IMR-90 (cell line): Measurements from ENCODE around the gene EPB41L2. TPM values are rescaled to one million over a fixed set of nuclear protein-coding genes. Genes with fewer than 3 reads are reported as not detected.

Experiments used
- ATAC-seq: fragments of 200-7000 bp; cut with Tn5 transposase; 2 replicates; pipeline ENCODE4 v1.9.1; 2020; ENCODE audit warnings: low read depth, mild to moderate bottlenecking, moderate library complexity
- BruUV-seq: library from RNA; stranded (reverse); fragments of 400-500 nt; replicated peaks from 2 replicates; lab custom pipeline; 2021; lab: Mats Ljungman, UMichigan
- CTCF ChIA-PET: fragments of 300-600 bp; formaldehyde crosslinking; extraction: SDS; loops from one replicate; lab custom pipeline; 2021; ENCODE audit warnings: antibody characterized with exemption; lab: Yijun Ruan, JAX
- POLR2A ChIA-PET: fragments of 300-600 bp; sonication (Branson Sonifier 250); formaldehyde crosslinking; loops from one replicate; lab custom pipeline; 2022; ENCODE audit warnings: antibody characterized with exemption; ENCODE audit not compliant: unreplicated experiment; lab: Charles Lee
- DNase-seq: peaks from one replicate; pipeline ENCODE4 v3.0.0; 2013
- H2AFZ ChIP-seq: replicated peaks from 2 replicates; pipeline ENCODE3; 2013; ENCODE audit warnings: low read length, mild to moderate bottlenecking; ENCODE audit not compliant: poor library complexity
- H2AK5ac ChIP-seq: 2 replicates; pipeline ENCODE4 v1.6.1; 2013; ENCODE audit warnings: low read depth, low read length, inconsistent platforms
- H2AK9ac ChIP-seq: replicated peaks from 2 replicates; pipeline ENCODE3; 2013; ENCODE audit warnings: mild to moderate bottlenecking, low read depth, low read length, moderate library complexity; ENCODE audit not compliant: poor library complexity
- H2BK120ac ChIP-seq: 2 replicates; pipeline ENCODE4 v1.6.1; 2013; ENCODE audit warnings: low read depth, low read length, inconsistent platforms
- H2BK15ac ChIP-seq: 3 replicates; pipeline ENCODE4 v1.6.1; 2013; ENCODE audit warnings: low read depth, low read length, inconsistent platforms
- H2BK20ac ChIP-seq: 2 replicates; pipeline ENCODE4 v1.6.1; 2013; ENCODE audit warnings: low read depth, mild to moderate bottlenecking, inconsistent platforms, low read length, moderate library complexity
- H2BK5ac ChIP-seq: 2 replicates; pipeline ENCODE4 v1.6.1; 2013; ENCODE audit warnings: mild to moderate bottlenecking, low read depth, low read length, inconsistent platforms; ENCODE audit not compliant: poor library complexity, severe bottlenecking
- H3K14ac ChIP-seq: replicated peaks from 2 replicates; pipeline ENCODE4 v1.6.1; 2013; ENCODE audit warnings: low read depth, low read length, inconsistent platforms
- H3K18ac ChIP-seq: 2 replicates; pipeline ENCODE4 v1.6.1; 2013; ENCODE audit warnings: low read depth, low read length, control low read depth
- H3K23ac ChIP-seq: 2 replicates; pipeline ENCODE4 v1.6.1; 2013; ENCODE audit warnings: low read depth, low read length, inconsistent platforms
- H3K27ac ChIP-seq: 2 replicates; pipeline ENCODE4 v1.5.1; 2013; ENCODE audit warnings: mild to moderate bottlenecking, control low read depth, low read length; ENCODE audit not compliant: insufficient read depth
- H3K27me3 ChIP-seq: 2 replicates; pipeline ENCODE4 v1.6.1; 2013; ENCODE audit warnings: low read length; ENCODE audit not compliant: control insufficient read depth, insufficient read depth
- H3K36me3 ChIP-seq: 2 replicates; pipeline ENCODE4 v1.6.1; 2013; ENCODE audit warnings: low read length, mixed read lengths; ENCODE audit not compliant: control insufficient read depth, insufficient read depth
- H3K4ac ChIP-seq: 2 replicates; pipeline ENCODE4 v1.6.1; 2013; ENCODE audit warnings: low read depth, low read length, inconsistent platforms
- H3K4me1 ChIP-seq: 2 replicates; pipeline ENCODE4 v1.6.1; 2013; ENCODE audit warnings: low read length, mixed read lengths; ENCODE audit not compliant: control insufficient read depth, insufficient read depth
- H3K4me2 ChIP-seq: 2 replicates; pipeline ENCODE4 v1.6.1; 2013; ENCODE audit warnings: low read depth, mild to moderate bottlenecking, control low read depth, low read length, moderate library complexity
- H3K4me3 ChIP-seq: 2 replicates; pipeline ENCODE4 v1.5.1; 2013; ENCODE audit warnings: low read depth, mild to moderate bottlenecking, control low read depth, low read length, moderate library complexity; ENCODE audit not compliant: insufficient read depth
- H3K56ac ChIP-seq: 2 replicates; pipeline ENCODE4 v1.6.1; 2013; ENCODE audit warnings: low read length, inconsistent platforms; ENCODE audit not compliant: insufficient read depth; ENCODE audit errors: extremely low read depth
- H3K79me1 ChIP-seq, 2 experiments: 2 replicates each; pipeline ENCODE4 v1.6.1; 2013; ENCODE audit warnings: low read length in 2 of 2, inconsistent platforms in 1 of 2, low read depth in 1 of 2
- H3K9ac ChIP-seq: 2 replicates; pipeline ENCODE4 v1.6.1; 2013; ENCODE audit warnings: low read depth, low read length, control low read depth
- H3K9me1 ChIP-seq: 2 replicates; pipeline ENCODE4 v1.6.1; 2013; ENCODE audit warnings: low read length, inconsistent platforms; ENCODE audit not compliant: insufficient read depth
- H3K9me3 ChIP-seq: 2 replicates; pipeline ENCODE4 v1.6.1; 2013; ENCODE audit warnings: low read length; ENCODE audit not compliant: control insufficient read depth, insufficient read depth
- H4K20me1 ChIP-seq: 2 replicates; pipeline ENCODE4 v1.6.1; 2013; ENCODE audit warnings: low read length, inconsistent platforms; ENCODE audit not compliant: insufficient read depth
- H4K5ac ChIP-seq: 2 replicates; pipeline ENCODE4 v1.6.1; 2013; ENCODE audit warnings: mild to moderate bottlenecking, low read depth, low read length, control low read depth
- H4K8ac ChIP-seq, 2 experiments: 2 replicates each; pipeline ENCODE4 v1.6.1; 2013; ENCODE audit warnings: low read depth in 2 of 2, low read length in 2 of 2, control low read depth in 1 of 2, inconsistent platforms in 1 of 2
- H4K91ac ChIP-seq: 2 replicates; pipeline ENCODE4 v1.6.1; 2013; ENCODE audit warnings: low read depth, low read length, inconsistent platforms; ENCODE audit not compliant: insufficient read depth
- BHLHE40 ChIP-seq: fragments of 150-350 bp; IDR thresholded peaks from 2 replicates; pipeline ENCODE4 v1.6.1; 2016; ENCODE audit warnings: mild to moderate bottlenecking, low read depth, low read length
- CEBPB ChIP-seq: IDR thresholded peaks from 2 replicates; pipeline ENCODE4 v1.6.1; 2012; ENCODE audit warnings: low read depth, low read length, improper control_type of control experiment
- CHD1 ChIP-seq: IDR thresholded peaks from 2 replicates; pipeline ENCODE4 v1.6.1; 2012; ENCODE audit warnings: low read depth, low read length, improper control_type of control experiment
- CTCF ChIP-seq: conservative IDR thresholded peaks from 2 replicates; pipeline ENCODE4 v1.5.1; 2012; ENCODE audit warnings: mild to moderate bottlenecking, low read depth, low read length, improper control_type of control experiment
- ELK1 ChIP-seq: fragments of 150-350 bp; IDR thresholded peaks from 2 replicates; pipeline ENCODE4 v1.6.1; 2016; ENCODE audit warnings: low read depth, mild to moderate bottlenecking, low read length, moderate library complexity, borderline replicate concordance
- FOS ChIP-seq: fragments of 150-350 bp; IDR thresholded peaks from 2 replicates; pipeline ENCODE4 v1.6.1; 2016; ENCODE audit warnings: low read depth, low read length
- MAFK ChIP-seq: IDR thresholded peaks from 2 replicates; pipeline ENCODE4 v1.6.1; 2012; ENCODE audit warnings: low read depth, low read length, improper control_type of control experiment
- MAZ ChIP-seq: IDR thresholded peaks from 2 replicates; pipeline ENCODE4 v1.6.1; 2012; ENCODE audit warnings: low read depth, mild to moderate bottlenecking, low read length, improper control_type of control experiment, moderate library complexity, borderline replicate concordance
- MXI1 ChIP-seq: IDR thresholded peaks from 2 replicates; pipeline ENCODE4 v1.6.1; 2012; ENCODE audit warnings: low read depth, mild to moderate bottlenecking, low read length, moderate library complexity, borderline replicate concordance
- NFE2L2 ChIP-seq: fragments of 150-350 bp; IDR thresholded peaks from 2 replicates; pipeline ENCODE4 v1.6.1; 2016; ENCODE audit warnings: low read depth, mild to moderate bottlenecking, low read length
- POLR2A ChIP-seq: IDR thresholded peaks from 2 replicates; pipeline ENCODE4 v1.6.1; 2012; ENCODE audit warnings: mild to moderate bottlenecking, low read depth, low read length
- RAD21 ChIP-seq: IDR thresholded peaks from 2 replicates; pipeline ENCODE4 v1.6.1; 2012; ENCODE audit warnings: low read length, improper control_type of control experiment
- SMC3 ChIP-seq: fragments of 150-350 bp; IDR thresholded peaks from 2 replicates; pipeline ENCODE4 v1.6.1; 2016; ENCODE audit warnings: low read depth, mild to moderate bottlenecking, antibody characterized with exemption, low read length, moderate library complexity
- USF2 ChIP-seq: fragments of 150-350 bp; IDR thresholded peaks from 2 replicates; pipeline ENCODE4 v1.6.1; 2017; ENCODE audit warnings: mild to moderate bottlenecking, antibody characterized with exemption, low read length, low read depth
- WGBS, 2 experiments: methylation state at CpG; one replicate each; pipeline versions ENCODE4 v1.1.5 to v1.1.7; 2013; ENCODE audit warnings: missing lambda C conversion rate in 2 of 2; ENCODE audit not compliant: insufficient read length in 1 of 2; ENCODE audit errors: extremely low coverage in 2 of 2; 5-methylcytosine and 5-hydroxymethylcytosine counted together
- dilution Hi-C: fragments of 300-500 bp; cut with HindIII; formaldehyde crosslinking; loops from one replicate; pipeline ENCODE4 v1.14.3; 2018; ENCODE audit warnings: low sequenced_read_pairs; ENCODE audit not compliant: unreplicated experiment
- in situ Hi-C: fragments of 300-500 bp; cut with MboI; formaldehyde crosslinking; loops from 3 replicates; pipeline ENCODE4 v1.14.3; 2019; ENCODE audit warnings: low sequenced_read_pairs, inconsistent platforms, mixed read lengths
- intact Hi-C: fragments of 100-400 bp; cut with micrococcal nuclease; formaldehyde crosslinking; loops from 2 replicates; pipeline ENCODE4 v1.10.0; 2022
- polyA plus RNA-seq, 3 experiments: library from polyadenylated mRNA; depleted of rRNA; stranded (reverse); fragments of >200 nt; gene quantifications; 2 replicates each; pipeline ENCODE4 v1.2.3, GENCODE V29; 2012; ENCODE audit warnings: low replicate concordance in 1 of 3
- total RNA-seq: library from RNA; depleted of rRNA; stranded (reverse); fragments of >200 nt; gene quantifications from 2 replicates; pipeline ENCODE4 v1.2.3, GENCODE V29; 2012

Gene EPB41L2
- total and polyA plus RNA-seq, 2 of the 4 experiments (the other 2 are of a cell fraction) = 85.7 to 99.8 TPM

- peak overlapping the region; percentile 44; the same call in 1 of the 2 replicates for H3K56ac ChIP-seq
- peaks cover 7% of the 10 kb centered on the region for H3K4me1 ChIP-seq
- TF ChIP-seq NFE2L2 (no peak), MAFK (no peak), CEBPB (no peak), FOS (no peak), ELK1 (no peak), MAZ (no peak), BHLHE40 (no peak), POLR2A (no peak), CTCF (no peak), CHD1 (no peak), SMC3 (no peak), MXI1 (no peak), USF2 (no peak), RAD21 (no peak)
- in situ Hi-C loops = loop anchor here (10.0 kb wide), 2 partner anchors 287 to 647 kb away; no protein-coding TSS in a partner anchor
- dilution Hi-C loops = no loop called here
- H3K36me3 ChIP-seq = peaks cover 15% of the 10 kb centered on the region
- H3K27me3 ChIP-seq = no peaks in the 10 kb centered on the region
- no peak overlapping the region for H4K91ac ChIP-seq
- no peak overlapping the region for H2BK5ac ChIP-seq
- peak overlapping the region; percentile 77; the same call in 1 of the 2 replicates for H3K18ac ChIP-seq
- peaks cover 5 to 24% of the 10 kb centered on the region in 2 experiments; a peak in 3 of 4 replicates for H3K79me1 ChIP-seq
- H3K23ac ChIP-seq = no peak overlapping the region
- CTCF ChIA-PET = no interaction called here
- peak overlapping the region; percentile 46; the same call in 1 of the 2 replicates for H2BK120ac ChIP-seq
- intact Hi-C loops = loop anchor here (10.0 kb wide), 2 partner anchors 367 to 707 kb away; no protein-coding TSS in a partner anchor
- peak overlapping the region; percentile 7 for H3K4ac ChIP-seq
- H3K4me3 ChIP-seq = no peak overlapping the region
- POLR2A ChIA-PET = no interaction called here
- ATAC-seq = no peak
- H2BK15ac ChIP-seq = peak overlapping the region; percentile 65; the same call in 2 of the 3 replicates
- H3K9me1 ChIP-seq = peaks cover 7% of the 10 kb centered on the region
- peak overlapping the region; percentile 50 for H2BK20ac ChIP-seq
- H2AK5ac ChIP-seq = no peak overlapping the region
- H2AK9ac ChIP-seq = no peak overlapping the region
- BruUV-seq = no TSS peak
- H3K14ac ChIP-seq = no peak overlapping the region
- WGBS, 2 experiments = no CpG with 5 or more reads among the region's 2 CpGs
- H3K9me3 ChIP-seq = no peaks in the 10 kb centered on the region
- H3K4me2 ChIP-seq = no peak overlapping the region
- peak overlapping the region in 1 of 2 experiments; percentile 51; a peak in 1 of 4 replicates for H4K8ac ChIP-seq
- no peak overlapping the region for H2AFZ ChIP-seq
- H4K5ac ChIP-seq = peak overlapping the region; percentile 59; the same call in 1 of the 2 replicates
- H3K9ac ChIP-seq = no peak overlapping the region
- no peak overlapping the region for H3K27ac ChIP-seq
- peaks cover 3% of the 10 kb centered on the region; the same call in 1 of the 2 replicates for H4K20me1 ChIP-seq
- DNase-seq = no peak
Measured at GRCh38 chr6:130888246-130888645, 174.8 kb downstream of the EPB41L2 start.
